ENCODE results near the gene LAMC3.

Gene LAMC3

GRCh38 chr9:131008909-131009618 is at the start of gene LAMC3:
Gene LAMC3 (plus strand): TSS chr9:131009174. CDS start chr9:131009215, 41 bp downstream.
- DNase-seq (ENCODE audit: low read depth), result peak; percentile 7

GRCh38 chr9:130959809-130960334 is 49.1 kb upstream of the LAMC3 start:
- DNase-seq (ENCODE audit: low read depth), result no peak

GRCh38 chr9:130960522-130961378 is 48.2 kb upstream of the LAMC3 start:
- DNase-seq (ENCODE audit: low read depth), result no peak

- no peak for DNase-seq (ENCODE audit: low read depth)
Observed at GRCh38 chr9:130961511-130962300, 47.3 kb upstream of the LAMC3 start.

- no peak for DNase-seq (ENCODE audit: low read depth)
Observed at GRCh38 chr9:130962418-130963316, 46.3 kb upstream of the LAMC3 start.

GRCh38 chr9:130963337-130963908 is 45.6 kb upstream of the LAMC3 start:
- no peak for DNase-seq (ENCODE audit: low read depth)

DNA sequence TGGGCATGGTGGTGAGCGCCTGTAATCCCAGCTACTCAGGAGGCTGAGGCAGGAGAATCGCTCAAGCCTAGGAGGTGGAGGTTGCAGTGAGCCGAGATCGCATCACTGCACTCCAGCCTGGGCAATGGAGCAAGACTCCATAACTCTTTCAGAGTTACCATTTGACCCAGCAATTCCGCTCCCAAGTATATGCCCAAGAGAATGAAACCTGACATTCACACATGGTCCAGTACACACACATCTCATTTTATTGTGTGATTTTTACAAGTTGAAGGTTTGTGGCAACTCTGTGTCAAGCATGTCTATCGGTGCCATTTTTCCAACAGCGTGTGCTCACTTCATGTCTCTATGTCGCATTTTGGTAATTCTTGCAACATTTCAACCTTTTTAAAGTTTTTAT is 45.1 kb upstream of the LAMC3 start:
- DNase-seq (ENCODE audit: low read depth), result no peak

DNA sequence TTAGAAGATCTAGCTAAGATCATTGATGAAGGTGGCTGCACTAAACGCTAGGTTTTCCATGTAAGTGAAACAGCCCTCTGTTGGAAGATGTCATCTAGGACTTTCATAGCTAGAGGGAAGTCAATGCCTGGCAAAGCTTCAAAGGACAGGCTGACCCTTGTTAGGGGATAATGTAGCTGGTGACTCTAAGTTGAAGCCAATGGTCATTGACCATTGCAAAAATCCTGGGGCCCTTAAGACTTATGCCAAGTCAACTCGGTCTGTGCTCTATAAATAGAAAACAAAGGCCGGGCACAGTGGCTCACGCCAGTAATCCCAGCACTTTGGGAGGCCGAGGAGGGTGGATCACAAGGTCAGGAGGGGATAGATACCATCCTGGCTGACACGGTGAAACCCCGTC is 43.3 kb upstream of the LAMC3 start:
- DNase-seq (ENCODE audit: low read depth), result no peak

GRCh38 chr9:130970052-130970451 is 38.9 kb upstream of the LAMC3 start:
- DNase-seq (ENCODE audit: low read depth), result no peak

- DNase-seq (ENCODE audit: low read depth), result no peak
Observed at GRCh38 chr9:130970855-130971254, 38.1 kb upstream of the LAMC3 start.

GRCh38 chr9:130971294-130971849 is 37.6 kb upstream of the LAMC3 start:
- DNase-seq (ENCODE audit: low read depth), result no peak

DNA sequence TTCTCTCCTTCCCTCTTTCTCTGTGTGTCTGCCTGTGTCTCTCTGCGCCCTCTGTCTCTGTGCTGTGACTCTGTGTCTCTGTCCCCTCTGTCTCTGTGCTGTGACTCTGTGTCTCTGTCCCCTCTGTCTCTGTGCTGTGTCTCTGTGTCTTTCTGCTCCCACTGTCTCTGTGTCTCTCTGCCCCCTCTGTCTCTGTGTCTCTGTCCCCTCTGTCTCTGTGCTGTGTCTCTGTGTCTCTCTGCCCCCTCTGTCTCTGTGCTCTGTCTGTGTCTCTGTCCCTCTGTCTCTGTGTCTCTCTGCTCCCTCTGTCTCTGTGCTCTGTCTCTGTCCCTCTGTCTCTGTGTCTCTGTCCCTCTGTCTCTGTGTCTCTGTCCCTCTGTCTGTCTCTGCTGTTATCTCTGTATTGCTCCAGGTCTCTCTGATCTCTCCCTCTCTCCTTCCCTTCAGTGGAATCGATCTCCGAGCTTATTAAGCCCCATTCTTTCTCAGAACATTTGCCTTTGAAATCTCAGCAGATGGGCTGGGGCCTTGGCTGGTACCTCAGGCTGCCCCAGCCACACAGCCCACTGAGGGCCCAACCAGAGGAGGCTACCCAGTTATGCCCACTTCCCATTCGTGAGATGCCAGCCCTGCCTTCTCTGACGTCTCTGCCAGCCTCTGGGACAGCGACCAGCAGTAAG is 36.6 kb upstream of the LAMC3 start:
- DNase-seq (ENCODE audit: low read depth), result no peak

DNA sequence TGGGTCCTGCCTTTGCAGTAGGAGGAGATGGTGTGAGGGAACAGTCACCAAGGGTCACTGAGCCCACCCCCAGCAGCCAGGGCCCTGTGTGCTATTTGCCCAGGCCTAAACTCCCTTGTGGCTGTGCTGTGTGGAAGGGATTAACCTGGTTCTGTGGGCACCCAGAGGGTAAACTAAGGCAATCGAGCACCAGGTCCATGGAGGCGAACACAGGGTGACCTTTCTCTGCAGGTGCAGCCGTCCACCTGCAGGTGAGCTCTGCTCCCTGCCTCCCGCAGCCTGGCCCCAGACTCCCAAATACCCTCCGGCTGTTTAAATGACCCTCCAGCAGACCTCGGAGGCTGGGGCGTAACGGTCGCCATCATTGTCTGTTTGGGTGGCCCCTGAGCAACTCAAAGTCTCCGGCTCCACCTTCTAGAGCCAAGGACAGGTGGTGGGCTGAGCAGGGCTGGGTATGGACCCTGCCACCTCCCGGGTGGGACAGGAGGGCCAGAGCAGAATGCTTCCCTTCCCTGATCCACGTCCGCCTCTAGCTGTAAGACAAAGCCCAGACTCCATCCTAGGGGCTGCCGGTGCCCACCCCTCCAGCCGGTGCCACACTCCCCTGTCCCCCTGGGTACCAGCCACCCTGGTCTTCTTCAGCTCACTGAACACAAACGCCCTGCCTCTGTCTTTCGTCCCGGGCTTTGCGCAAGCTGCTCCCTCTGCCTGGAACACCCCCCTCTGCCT is 35.9 kb upstream of the LAMC3 start:
- no peak for DNase-seq (ENCODE audit: low read depth)

- DNase-seq (ENCODE audit: low read depth), result no peak
Observed at GRCh38 chr9:130973686-130974281, 35.2 kb upstream of the LAMC3 start.

- DNase-seq (ENCODE audit: low read depth), result no peak
Observed at GRCh38 chr9:130974697-130975096, 34.3 kb upstream of the LAMC3 start.

- DNase-seq (ENCODE audit: low read depth), result no peak
Observed at GRCh38 chr9:130975156-130975555, 33.8 kb upstream of the LAMC3 start.

DNA sequence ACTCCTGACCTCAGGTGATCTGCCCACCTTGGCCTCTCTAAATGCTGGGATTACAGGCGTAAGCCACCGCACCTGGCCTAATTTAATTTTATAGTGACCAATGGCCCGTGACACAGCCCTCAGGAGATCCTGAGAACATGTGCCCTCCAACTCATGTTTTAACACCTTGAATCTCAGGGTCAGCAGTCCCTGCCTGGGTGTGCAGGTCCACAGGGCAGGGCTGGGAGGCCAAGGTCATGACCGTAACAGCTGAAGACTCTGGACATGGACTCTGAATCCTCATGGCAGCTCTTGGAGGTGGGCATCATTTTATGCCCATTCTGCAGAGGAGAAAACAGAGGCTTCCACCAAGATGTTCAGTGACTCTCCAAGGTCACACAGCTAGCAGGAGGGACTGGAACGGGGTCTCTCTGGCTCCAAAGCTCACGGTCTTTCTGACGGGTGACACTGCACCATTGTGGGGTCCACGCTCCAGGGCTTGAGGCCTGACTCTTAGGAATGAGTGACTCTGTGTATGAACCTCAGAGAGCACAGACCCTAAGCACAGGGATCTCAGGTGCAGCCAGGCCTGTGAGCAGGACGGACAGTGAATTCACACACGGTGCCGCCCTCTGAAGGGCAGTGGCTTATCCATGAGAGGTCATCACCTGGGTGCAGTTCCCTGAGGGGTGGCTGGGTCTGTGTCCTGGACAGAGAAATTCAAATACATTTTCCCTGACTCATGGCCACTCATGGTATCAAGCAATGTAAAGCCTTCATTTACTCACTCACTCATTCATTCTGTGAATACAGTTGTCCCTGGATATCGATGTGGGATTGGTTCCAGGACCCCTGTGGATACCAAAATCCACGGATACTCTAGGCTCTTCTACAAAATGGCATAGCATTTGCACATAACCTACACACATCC is 32.8 kb upstream of the LAMC3 start:
- DNase-seq (ENCODE audit: low read depth), result no peak

DNA sequence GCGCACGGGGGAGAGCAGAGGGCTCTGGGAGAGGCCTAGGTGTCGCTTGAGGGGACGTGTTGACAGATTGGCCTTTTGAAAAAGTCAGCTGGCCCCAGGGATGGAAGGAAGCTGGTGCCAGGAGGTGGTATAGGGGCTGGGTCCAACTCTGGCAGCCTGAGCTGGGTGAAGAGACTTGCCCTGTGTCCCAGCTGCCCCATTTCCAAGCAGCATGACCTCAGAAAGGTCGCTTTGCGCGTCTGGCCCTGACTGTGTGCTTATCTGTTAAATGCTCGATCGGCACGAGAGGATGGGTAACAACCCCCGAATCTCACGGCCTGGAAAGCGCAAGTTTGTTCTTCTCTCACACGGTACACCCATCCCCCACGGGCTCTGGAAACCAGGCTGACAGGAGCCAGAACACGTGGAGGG is 31.2 kb upstream of the LAMC3 start:
- no peak for DNase-seq (ENCODE audit: low read depth)
